Activated CD8-positive, alpha-beta memory T cell treated with anti-CD3 and anti-CD28 coated beads, Interleukin-2, amount 10 ng/mL, durations not matched to agents 7 days and 5 days (primary cell): ENCODE measurements around the gene GLRX3. TPM values are rescaled to one million over a fixed set of nuclear protein-coding genes. Genes with fewer than 3 reads are reported as not detected.

Experiments
- ATAC-seq: fragments of 150-1000 bp; cut with Tn5 transposase; one replicate; pipeline ENCODE4 v1.10.0; 2021; ENCODE audit warnings: moderate library complexity
- CTCF ChIA-PET: fragments of 350-600 bp; sonication (Branson Sonifier 250); formaldehyde crosslinking; loops from one replicate; lab custom pipeline; 2021; ENCODE audit warnings: antibody characterized with exemption; lab: Charles Lee
- DNase-seq: peaks from one replicate; pipeline ENCODE4 v3.0.0-alpha.2; 2020
- H3K27ac Mint-ChIP-seq: one replicate; pipeline ENCODE4 v1.8.0; 2021; ENCODE audit warnings: mild to moderate bottlenecking, mixed read lengths
- H3K27me3 Mint-ChIP-seq: one replicate; pipeline ENCODE4 v1.8.0; 2021; ENCODE audit warnings: mixed read lengths
- H3K36me3 Mint-ChIP-seq: one replicate; pipeline ENCODE4 v1.8.0; 2021; ENCODE audit warnings: mild to moderate bottlenecking, mixed read lengths
- H3K4me1 Mint-ChIP-seq: one replicate; pipeline ENCODE4 v1.8.0; 2021; ENCODE audit warnings: mixed read lengths
- H3K4me3 Mint-ChIP-seq: one replicate; pipeline ENCODE4 v1.8.0; 2021; ENCODE audit warnings: mild to moderate bottlenecking, moderate library complexity, mixed read lengths
- H3K9me3 Mint-ChIP-seq: one replicate; pipeline ENCODE4 v1.8.0; 2022; ENCODE audit warnings: low read depth, mixed read lengths
- total RNA-seq, 2 experiments: library from RNA; stranded (reverse); gene quantifications; one replicate each; pipeline ENCODE4 v1.2.3, GENCODE V29; 2021

Gene GLRX3
- total RNA-seq, 2 experiments from 2014 or later, result 65.0 to 89.7 TPM

- Mint-ChIP-seq H3K9me3 (peaks cover 2% of the 10 kb centered on the region), H3K27ac (no peak overlapping the region), H3K4me3 (no peak overlapping the region), H3K36me3 (no peaks in the 10 kb centered on the region), H3K4me1 (no peaks in the 10 kb centered on the region), H3K27me3 (no peaks in the 10 kb centered on the region)
- CTCF ChIA-PET, result no interaction called here
- no peak for ATAC-seq
- peak; percentile 12 for DNase-seq
Measured at GRCh38 chr10:130227883-130228282, 91.7 kb downstream of the GLRX3 start.

Other genes starting within 250 kb of the GLRX3 start
- gene EBF3, start 172.1 kb upstream of the GLRX3 start, total RNA-seq, result not detected
- 1 to 10 TPM; 2.7 to 4.3 TPM for gene C10orf143, start 25.6 kb upstream of the GLRX3 start, total RNA-seq